ENCODE results near the gene MCHR1. TPM values are rescaled to one million over a fixed set of nuclear protein-coding genes. Genes with fewer than 3 reads are reported as not detected.
A peak's percentile ranks its signal among the peaks of the same experiment; 100 is the strongest.
"Not testable (repeated sequence)": the region's sequence is repeated elsewhere in the genome, so short reads cannot be mapped to it uniquely, and the experiment has no call there.

MCHR1 gene
- polyA plus RNA-seq, 3 donors: 0.16 to 0.43 (median 0.17) TPM

GRCh38 chr22:40655941-40656340, 23.3 kb upstream of the MCHR1 start:
- DNase-seq (ENCODE audit: low read depth in 3 of 3, low spot score in 2 of 3): not testable (repeated sequence)

GRCh38 chr22:40656651-40657050, 22.6 kb upstream of the MCHR1 start:
- DNase-seq (ENCODE audit: low read depth in 3 of 3, low spot score in 2 of 3): not testable (repeated sequence)

- DNase-seq (ENCODE audit: low read depth in 3 of 3, low spot score in 2 of 3): no peak
These were observed 20.1 kb upstream of the MCHR1 start for GRCh38 chr22:40659166-40659565.

- DNase-seq (ENCODE audit: low read depth in 3 of 3, low spot score in 2 of 3): no peak
These were observed 18.6 kb upstream of the MCHR1 start for GRCh38 chr22:40660730-40661129.

- DNase-seq (ENCODE audit: low read depth in 3 of 3, low spot score in 2 of 3): no peak
These were observed 17.6 kb upstream of the MCHR1 start for GRCh38 chr22:40661671-40662070.

GRCh38 chr22:40665312-40665711, 14.0 kb upstream of the MCHR1 start:
- no peak for DNase-seq (ENCODE audit: low read depth in 3 of 3, low spot score in 2 of 3)

- peak in 2 of 3 donors; percentile 51 to 63 for DNase-seq (ENCODE audit: low read depth in 3 of 3, low spot score in 2 of 3)
These were observed 13.0 kb upstream of the MCHR1 start for GRCh38 chr22:40666151-40666848.

GRCh38 chr22:40668611-40669411, 10.5 kb upstream of the MCHR1 start:
- no peak for DNase-seq (ENCODE audit: low read depth in 3 of 3, low spot score in 2 of 3)

GRCh38 chr22:40670058-40670457, 9.2 kb upstream of the MCHR1 start:
- no peak for DNase-seq (ENCODE audit: low read depth in 3 of 3, low spot score in 2 of 3)

GRCh38 chr22:40671369-40671768, 7.9 kb upstream of the MCHR1 start:
- no peak for DNase-seq (ENCODE audit: low read depth in 3 of 3, low spot score in 2 of 3)

GRCh38 chr22:40671796-40672360, 7.4 kb upstream of the MCHR1 start:
- DNase-seq (ENCODE audit: low read depth in 3 of 3, low spot score in 2 of 3): no peak

- DNase-seq (ENCODE audit: low read depth in 3 of 3, low spot score in 2 of 3): no peak
These were observed 6.3 kb upstream of the MCHR1 start for GRCh38 chr22:40673017-40673416.

GRCh38 chr22:40674274-40674673, 5.0 kb upstream of the MCHR1 start:
- DNase-seq (ENCODE audit: low read depth in 3 of 3, low spot score in 2 of 3): no peak

GRCh38 chr22:40676166-40676565, 3.1 kb upstream of the MCHR1 start:
- not testable (repeated sequence) for DNase-seq (ENCODE audit: low read depth in 3 of 3, low spot score in 2 of 3)

GRCh38 chr22:40676644-40677043, 2.6 kb upstream of the MCHR1 start:
- DNase-seq (ENCODE audit: low read depth in 3 of 3, low spot score in 2 of 3): no peak

GRCh38 chr22:40678493-40679248, 613 bp upstream of the MCHR1 start:
- DNase-seq (ENCODE audit: low read depth in 3 of 3, low spot score in 2 of 3): no peak

- no peak for DNase-seq (ENCODE audit: low read depth in 3 of 3, low spot score in 2 of 3)
These were observed 907 bp downstream of the MCHR1 start for GRCh38 chr22:40679964-40680818.

- DNase-seq (ENCODE audit: low read depth in 3 of 3, low spot score in 2 of 3): no peak
These were observed 1.5 kb downstream of the MCHR1 start for GRCh38 chr22:40680819-40681183.

- DNase-seq (ENCODE audit: low read depth in 3 of 3, low spot score in 2 of 3): no peak
These were observed 2.2 kb downstream of the MCHR1 start for GRCh38 chr22:40681451-40681850.

- DNase-seq (ENCODE audit: low read depth in 3 of 3, low spot score in 2 of 3): no peak
These were observed 5.4 kb downstream of the MCHR1 start for GRCh38 chr22:40684728-40685127.

Measured in right renal cortex interstitium (tissue), 3 donors.